HPDE6-E6E7 (cell line): Measurements from ENCODE around the gene PPP2R5C.

Experiments used
- DNase-seq: peaks from one replicate; pipeline ENCODE4 v3.0.0; 2011; ENCODE audit warnings: missing footprints; ENCODE audit errors: extremely low spot score

PPP2R5C gene

DNA sequence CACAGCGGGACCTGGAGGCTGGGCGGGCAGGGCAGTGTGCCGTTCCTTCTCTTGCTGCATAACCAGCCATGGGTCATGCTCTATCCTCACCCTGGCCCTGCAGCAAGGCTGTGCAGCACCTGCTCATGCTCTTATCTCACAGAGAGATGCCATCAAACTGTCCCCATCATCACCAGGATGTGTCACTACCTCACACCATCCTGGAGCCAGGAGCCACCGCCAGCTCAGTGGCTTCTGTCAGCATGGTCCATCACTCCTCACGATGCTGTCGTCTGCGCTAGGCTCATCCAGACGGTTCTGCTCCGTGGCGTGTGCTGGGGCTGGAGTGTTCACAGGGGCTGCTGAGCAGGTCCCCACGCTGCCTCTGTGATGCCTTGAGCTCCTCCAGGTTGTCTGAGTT lies 125.7 kb downstream of the PPP2R5C start:
- no peak for DNase-seq

DNA sequence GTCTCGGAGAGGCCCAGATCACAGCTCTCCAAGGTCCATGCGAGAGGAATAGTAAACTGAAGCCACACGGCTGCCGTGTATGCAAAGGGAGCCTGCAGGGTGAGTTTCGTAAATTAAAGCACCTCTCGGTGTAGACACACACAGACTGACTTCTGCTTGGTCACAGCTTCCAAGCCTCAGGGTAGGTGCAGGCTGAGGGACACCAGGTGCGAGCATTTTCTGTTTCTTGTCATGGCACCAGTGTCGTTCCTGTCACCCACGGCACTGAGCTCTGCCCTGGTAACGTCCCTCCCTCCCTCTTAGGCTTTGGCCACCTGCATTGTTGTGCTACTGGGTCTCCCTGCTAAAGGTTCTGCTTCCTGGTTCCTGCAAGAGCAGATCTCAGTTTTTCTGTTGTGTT lies 126.7 kb downstream of the PPP2R5C start:
- DNase-seq, result no peak

DNA sequence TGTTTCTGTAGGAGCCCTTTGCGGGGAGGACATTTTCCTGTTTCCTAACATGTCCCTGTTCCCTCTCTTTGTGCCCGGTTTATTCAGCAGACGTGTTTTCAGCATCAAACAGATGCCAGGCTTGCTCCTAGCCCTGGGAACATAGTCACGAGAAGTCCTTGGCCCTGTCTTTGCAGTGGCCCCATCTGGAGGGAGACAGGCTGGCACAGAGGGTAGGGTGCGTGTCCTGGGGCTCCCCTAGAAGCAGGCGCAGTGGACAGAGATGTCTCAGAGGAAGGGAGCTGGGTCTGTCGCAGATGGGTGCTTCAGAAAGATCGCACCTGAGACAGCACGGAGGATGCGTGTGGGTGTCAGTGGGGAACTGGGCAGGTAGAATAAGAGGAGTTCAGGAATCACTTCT lies 127.9 kb downstream of the PPP2R5C start:
- DNase-seq, result no peak

DNA sequence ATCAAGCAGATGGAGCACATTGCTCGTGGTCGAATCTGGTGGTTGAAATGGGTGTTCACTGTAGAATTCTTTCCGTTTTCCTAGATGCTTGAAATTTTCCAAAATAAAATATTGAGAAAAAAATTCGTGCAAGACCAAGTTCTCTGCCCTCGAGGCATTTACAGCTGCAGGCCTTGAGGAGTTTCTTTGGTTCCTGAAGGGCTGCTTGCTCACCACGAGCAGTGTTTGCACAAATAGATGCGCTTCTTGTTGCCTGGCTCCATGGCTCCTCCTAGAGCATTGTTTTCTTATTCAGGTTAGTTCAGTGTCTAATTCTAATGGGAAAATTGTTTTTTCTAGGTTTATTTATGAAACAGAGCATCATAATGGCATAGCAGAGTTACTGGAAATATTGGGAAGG lies 128.4 kb downstream of the PPP2R5C start:
- no peak for DNase-seq

DNA sequence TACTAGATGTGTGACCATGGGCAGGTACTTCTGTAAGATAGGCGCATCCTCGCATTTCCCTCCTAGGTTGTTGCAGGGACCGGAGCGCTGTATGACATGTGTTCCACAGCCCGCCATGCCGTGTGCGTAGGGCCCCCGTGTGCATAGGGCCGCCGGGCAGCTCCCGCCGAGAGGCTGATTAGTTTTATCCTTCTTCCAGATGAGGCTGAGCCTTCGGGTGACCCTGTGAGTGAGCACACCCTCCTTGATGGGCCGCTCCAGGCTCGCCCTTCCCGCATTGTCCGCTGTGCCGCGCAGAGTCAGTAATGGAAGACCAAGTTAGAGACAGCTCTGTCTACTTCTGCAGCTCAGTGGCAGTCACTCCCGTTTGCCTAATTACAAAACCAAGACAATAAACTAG lies 130.0 kb downstream of the PPP2R5C start:
- DNase-seq, result no peak

DNA sequence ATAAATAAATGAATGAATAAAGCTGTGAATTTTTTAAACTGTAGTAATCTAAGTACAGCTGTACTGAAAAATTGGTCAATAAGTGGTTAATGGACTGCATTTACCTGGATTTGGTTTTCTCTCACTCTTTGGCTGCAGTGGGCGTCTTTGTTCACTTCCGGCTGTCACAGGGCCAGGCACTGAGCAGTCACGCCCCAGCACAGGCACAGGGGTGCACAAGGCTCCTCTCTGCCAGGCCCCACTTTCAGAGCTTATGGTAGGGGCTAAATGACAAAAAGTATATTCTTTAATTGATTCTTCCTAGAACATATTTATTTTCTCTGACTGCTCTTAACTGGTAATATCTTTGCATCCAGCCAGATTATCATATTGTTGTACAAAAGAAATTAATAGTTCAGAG lies 132.2 kb downstream of the PPP2R5C start:
- no peak for DNase-seq

DNA sequence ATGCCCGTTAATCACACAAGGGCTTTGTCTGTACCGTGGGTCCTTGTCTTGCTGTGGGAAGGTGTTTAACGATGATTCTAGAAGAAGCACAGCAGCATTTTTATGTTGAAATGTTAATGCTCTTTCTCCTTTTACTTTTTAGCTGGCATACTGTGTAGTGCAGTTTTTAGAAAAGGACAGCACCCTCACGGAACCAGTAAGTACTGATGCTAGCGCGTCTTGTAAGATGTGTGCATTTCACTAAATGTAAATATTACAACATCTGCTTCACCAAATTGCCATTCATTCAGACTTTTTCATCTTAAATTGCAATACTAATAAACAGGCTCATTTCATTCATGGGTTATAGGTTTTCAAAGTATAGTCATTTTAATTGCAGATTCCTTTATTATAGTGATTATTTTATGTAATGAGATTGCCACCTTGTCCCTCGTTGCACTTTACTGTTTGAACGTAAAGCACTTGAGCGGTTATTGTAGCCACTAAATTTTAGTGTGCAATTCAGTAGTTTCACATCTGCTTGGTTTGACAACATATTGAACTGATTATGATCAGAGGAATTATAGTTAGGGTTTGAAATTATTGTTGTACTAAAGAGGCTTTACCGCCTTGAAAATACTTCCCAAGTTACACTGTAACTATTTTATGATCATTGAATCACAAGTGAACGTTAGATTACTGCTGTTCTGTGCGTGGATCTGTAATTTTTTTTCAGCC lies 133.0 kb downstream of the PPP2R5C start:
- no peak for DNase-seq

DNA sequence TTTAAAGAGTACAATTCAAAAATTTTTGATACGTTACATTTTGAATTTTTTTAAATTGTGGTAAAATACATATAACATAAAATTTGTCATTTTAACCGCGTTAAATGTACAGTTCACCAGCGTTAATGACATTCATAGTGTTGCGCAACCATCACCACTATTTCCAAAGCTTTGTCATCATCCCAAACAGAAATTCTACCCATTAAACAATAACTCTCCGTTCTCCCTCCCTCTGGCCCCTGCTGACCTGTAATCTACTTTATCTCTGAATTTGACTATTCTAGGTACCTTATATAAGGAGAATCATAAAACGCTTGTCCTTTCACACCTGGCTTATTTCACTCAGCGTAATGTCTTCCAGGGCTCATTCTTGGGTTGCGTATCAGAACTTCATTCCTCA lies 133.7 kb downstream of the PPP2R5C start:
- DNase-seq, result no peak

DNA sequence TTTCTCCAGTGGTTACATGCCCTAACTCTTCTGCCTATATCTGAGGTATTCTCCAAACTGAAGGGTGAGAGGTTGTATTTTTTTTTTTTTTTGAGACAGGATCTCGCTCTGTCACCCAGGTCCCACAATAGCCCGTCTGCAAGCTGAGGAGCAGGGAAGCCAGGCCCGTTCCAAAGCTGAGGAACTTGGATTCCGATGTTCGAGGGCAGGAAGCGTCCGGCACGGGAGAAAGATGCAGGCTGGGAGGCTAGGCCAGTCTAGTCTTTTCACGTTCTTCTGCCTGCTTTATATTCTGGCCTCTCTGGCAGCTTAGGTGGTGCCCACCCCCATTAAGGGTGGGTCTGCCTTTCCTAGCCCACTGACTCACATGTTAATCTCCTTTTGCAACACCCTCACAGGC lies 135.8 kb downstream of the PPP2R5C start:
- no peak for DNase-seq

DNA sequence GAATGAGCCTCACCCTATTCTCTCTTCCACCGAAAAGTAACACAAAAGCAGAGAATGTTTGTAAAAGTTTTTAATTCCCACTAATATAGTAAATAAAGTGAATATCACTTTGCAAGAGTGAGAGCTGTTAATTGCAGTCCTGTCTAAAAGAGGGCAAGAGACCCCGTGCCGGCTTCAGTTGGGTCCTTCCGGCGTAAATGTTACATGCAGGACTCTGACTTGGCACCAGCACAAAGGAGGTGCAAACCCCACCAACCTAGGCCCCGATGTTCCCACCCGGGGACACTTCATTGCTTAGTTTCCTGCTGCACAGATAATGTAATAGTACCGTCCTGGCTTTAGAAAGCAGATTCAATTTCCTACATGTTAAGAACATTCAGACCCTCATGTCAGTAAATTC lies 136.9 kb downstream of the PPP2R5C start:
- no peak for DNase-seq

DNA sequence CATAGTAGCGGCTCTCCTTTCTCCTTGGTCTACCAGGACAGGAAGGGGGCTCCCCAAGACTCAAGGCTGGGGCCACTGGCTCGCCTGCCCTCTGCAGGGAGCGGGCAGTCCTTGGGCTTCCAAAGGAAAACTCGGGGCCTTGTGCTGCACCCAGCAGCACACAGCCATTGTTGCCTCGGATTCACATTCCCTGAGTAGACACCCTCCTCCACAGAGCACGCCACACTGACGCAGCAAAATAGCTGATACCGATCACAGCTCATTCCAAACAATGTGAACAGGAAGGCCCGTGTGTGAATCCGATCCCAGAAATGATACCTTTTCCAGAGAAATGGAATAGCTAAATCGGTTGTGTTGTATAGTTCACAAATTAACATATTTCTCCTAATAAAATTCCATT lies 137.8 kb downstream of the PPP2R5C start:
- DNase-seq, result no peak

DNA sequence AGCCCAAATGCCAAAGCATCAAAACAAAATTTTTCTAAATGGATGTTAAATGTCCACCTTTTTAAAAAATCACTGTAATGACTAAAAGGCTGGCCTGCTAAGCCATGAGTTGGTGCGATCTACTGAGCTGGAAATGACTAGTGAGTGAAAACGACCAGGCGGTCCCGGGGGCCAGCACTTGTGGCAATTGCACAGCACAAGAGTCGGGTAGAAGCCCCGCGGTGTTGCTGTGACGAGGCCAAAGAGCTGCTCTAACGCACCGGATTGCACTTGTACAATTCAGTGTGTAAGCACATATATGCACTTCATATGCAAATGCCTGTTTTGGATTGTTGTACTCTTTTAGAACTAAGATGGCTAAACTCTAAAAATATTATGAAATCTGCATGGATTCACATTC lies 138.7 kb downstream of the PPP2R5C start:
- no peak for DNase-seq

DNA sequence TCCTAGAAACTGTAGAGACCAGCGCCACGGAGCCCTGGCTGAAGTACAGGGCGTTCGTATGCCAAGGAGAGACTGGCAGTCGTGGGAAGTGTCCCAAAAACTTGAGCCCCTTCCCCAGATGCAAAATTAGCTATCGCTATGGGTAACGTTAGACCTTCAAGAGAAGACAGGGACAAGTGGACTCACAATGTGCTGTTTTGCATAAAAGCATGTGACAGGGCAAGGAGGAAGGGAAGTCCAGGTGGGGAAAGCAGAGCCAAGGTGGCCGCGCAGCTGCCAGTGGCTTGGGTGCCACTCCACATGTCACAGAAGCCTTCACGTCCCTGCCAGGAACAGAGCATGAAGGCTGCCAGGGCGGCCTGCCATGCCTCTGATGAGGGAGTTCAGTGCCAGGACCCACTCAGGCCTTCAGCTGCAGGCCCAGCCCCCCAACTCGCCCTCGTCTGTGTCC lies 141.6 kb downstream of the PPP2R5C start:
- no peak for DNase-seq

DNA sequence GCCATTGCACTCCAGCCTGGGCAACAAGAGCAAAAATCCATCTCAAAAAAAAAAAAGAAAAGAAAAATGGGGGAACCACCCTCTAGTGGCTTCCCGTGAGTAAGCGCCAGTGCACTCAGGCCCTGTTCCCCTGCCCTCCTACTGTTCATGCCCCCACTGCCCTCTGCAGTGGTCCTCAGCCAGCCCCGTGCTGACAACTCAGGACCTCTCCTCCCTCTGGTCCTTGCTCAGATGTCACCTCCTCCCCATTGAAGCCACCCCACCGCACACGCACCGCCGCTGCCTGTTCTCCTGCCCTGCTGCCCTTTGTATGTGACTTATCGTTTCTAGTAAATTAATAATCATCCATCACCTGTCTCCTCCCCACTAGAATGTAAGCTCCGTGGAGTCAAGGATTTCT lies 144.1 kb downstream of the PPP2R5C start:
- no peak for DNase-seq

DNA sequence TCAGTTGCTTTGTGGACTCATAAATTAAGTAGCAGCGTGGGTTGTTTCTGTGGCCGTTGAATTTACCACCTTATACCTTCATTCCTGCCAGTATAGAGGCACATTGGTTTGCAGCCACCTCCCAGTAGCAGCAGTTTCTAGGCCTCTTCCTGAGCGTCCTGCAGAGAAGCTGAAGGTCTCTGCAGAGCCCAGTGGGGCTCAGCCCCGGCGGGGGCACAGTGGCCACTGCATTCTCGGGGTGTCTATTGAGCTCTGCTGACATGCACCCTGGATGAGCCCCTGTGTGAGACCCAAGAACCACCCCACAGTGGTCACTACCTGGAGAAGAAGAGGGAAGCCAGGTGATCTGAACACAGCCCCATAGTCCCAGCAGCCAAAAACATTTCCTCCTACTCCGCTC lies 145.1 kb downstream of the PPP2R5C start:
- DNase-seq, result no peak

DNA sequence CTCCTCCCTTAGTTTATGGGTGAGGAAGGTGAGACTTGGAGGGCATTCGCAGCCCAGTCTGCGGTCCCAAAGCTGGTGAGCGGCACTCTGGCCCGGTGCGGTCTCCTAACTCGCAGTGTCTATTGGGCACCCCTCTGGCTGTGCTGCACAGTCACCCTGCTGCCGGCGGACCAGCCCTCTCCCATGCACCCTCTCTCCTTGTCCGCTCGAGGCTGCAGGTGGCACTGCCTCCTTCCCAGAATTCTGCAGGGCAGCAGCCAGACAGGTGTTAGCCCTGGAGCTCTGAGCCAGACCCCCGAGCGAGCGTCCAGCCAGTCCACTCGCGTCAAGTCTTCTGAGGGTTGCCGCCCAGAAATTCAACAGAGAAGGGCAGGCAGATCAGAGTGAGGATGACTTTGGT lies 146.1 kb downstream of the PPP2R5C start:
- no peak for DNase-seq

DNA sequence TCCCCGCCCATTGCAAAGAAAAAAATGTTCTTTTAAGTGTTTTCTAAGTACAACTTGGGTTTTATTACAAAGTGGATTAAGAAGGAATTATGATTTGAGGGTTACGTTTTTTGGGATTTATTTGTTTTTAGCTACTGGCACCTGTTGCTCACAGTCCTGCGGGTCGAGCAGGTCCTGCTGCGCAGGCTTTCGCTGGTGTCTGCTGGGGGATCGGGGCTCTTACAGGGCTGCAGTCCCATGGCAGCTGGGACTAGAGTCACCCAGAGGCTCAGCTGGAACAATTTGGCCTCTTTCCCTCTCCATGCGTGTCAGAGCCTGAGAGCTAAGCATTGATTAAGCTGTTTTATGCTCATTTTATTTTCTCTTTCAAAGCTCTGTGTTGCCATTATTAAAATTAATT lies 147.3 kb downstream of the PPP2R5C start:
- DNase-seq, result no peak

DNA sequence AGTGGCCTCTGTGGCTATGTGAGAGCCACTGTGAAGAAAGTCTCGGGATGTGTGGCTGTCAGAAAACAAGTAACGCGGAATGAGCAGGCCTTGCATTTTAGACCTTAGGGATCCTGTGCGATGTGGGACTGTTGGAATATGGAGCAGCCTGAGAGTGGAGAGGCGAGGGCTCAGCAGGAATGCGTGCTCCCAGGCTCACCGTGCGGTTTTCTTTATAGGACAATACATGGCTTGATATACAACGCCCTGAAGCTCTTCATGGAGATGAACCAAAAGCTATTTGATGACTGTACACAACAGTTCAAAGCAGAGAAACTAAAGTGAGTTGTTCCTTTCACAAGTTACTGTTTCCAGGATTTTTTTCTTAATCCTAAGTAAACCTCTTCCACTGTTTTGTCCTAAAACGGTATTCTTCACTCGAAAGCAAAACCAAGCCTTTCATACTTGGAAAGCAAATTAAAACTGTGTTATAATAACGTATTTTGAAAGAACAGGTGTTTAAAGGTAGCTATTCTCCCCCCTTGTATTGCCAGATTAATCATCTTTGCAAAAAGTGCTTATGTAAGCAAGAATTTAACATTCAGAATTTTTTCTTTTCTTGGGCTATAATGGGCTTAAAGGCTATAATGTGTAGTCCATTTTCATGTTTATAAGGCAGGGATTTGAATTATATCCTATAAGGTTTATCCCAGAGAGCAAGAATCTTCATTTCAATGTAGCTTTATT lies 148.0 kb downstream of the PPP2R5C start:
- DNase-seq, result no peak

DNA sequence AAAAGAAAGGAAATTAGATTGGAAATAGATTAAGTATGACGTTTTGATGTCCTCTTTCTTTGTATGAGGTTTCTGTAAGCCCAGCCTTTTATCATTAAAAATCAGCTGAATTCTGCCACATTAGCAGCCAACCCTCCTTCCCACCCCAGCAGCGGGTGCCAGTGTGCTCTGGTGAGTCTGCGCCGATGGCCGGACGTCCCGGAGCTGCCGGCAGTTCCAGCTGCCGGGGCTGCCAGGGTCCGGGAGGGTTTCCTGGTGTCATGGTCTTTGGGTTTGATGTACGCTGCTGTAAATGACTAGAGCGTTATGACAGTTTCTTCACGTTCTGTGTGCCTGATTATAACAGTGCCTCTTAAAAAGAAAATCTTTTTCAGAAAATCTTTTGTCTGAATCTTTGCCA lies 151.3 kb downstream of the PPP2R5C start:
- DNase-seq, result no peak

DNA sequence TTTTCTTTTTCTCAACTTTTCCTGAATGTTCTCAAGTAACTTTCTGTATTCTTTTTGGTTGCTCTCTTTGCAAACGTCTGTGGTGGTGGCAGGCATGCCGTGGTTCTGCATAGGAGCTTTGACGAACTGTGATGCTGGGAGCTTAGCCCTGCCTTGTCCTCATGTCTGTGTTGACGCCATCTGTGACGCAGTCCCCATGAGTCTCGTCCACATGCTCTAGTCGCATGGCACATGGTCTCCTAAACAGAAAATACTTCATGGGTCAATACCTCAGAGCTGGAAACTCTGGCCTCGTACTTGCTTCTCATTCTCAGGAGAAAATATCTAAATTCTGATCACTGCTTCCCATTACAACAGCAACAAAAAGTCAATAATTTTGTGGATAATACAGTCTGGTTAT lies 152.6 kb downstream of the PPP2R5C start:
- no peak for DNase-seq

DNA sequence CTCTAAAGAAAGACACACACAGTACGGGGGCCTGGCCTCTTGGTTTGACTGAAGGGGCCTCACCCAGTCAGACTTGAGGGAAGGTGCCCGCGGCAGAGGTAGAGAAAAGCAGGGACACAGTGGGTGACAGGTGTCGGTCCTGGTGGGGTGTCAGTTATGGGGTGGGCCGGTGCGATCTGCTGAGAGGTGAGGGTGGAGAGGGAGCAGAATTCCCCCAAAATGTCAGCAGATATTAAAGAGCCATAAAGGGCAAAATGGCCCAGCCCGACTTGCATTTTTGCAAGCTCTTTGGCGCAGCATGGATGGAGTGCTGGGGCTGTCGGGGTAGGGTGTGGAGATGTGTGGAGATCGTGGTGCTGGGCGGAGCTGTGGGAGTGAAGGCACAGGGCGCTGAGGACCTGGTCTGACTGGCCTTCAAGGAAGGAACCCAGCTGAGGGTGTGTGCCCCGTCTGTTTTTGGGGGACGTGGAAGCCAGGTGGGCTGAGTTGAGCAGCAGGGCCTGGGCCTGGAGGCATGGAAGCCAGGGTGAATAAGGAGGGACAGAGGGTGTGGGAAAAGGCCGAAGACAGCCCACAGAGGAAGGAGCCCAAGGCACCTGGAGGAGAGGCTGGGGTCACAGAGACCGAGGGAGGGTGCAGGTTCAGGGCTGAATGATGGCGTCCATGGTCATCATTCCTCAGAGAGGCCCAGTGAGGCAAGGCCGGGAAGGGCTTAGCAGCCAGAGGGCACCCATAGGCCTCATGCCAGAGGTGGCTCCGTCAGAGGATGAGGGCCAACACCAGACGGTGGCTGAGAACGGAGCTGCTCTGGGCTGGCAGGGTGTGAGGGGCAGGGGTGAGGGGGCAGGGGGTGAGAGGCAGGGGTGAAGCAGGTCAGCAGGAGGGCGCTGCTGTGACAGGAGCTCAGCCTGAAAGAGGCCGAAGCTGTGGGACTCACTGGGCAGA lies 154.6 kb downstream of the PPP2R5C start:
- no peak for DNase-seq

DNA sequence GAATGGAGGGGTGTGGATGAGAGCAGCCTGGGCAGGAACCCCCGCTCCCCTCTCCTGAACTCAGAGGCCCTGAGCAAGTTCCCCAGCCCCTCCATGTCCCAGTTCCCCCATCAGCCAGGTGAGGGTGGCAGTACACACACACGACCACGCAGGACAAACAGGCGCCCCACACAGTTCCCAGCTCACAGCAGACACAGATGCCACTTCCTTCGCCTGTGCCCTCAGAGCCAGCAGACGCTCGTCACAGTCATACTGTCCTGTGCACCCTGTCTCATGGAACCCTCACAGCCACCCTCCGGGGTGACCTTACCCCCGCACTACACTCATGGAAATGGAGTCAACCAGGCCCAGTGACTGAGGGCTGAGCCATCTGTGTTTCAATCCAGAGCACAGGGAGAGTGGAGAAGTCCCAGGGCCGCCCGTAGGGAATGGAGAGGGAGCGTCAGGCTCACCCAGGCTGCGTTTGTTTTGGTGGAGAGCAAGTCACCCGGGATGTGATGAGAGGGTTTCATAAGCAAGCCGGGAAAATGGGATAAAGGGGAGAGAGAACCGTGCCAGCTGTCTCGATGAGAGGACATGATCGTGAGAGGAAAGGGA lies 155.4 kb downstream of the PPP2R5C start:
- no peak for DNase-seq
